Endothelial cell of umbilical vein (primary cell): ENCODE results near the gene GPR37L1. TPM values are rescaled to one million over a fixed set of nuclear protein-coding genes. Genes with fewer than 3 reads are reported as not detected.

Source experiments
- BruUV-seq: library from RNA; stranded (reverse); fragments of 400-500 nt; replicated peaks from 2 replicates; lab custom pipeline; 2021; lab: Mats Ljungman, UMichigan
- CTCF ChIA-PET: fragments of 300-600, 350-600 bp; sonication (Branson Sonifier 250); formaldehyde crosslinking; loops from one replicate; lab custom pipeline; 2021; ENCODE audit warnings: antibody characterized with exemption, inconsistent platforms; lab: Charles Lee
- POLR2A ChIA-PET: fragments of 300-600, 350-600 bp; sonication (Branson Sonifier 250); formaldehyde crosslinking; loops from one replicate; lab custom pipeline; 2021; ENCODE audit warnings: antibody characterized with exemption, inconsistent platforms; lab: Charles Lee
- DNase-seq: peaks from one replicate; pipeline ENCODE4 v3.0.0-alpha.2; 2011; ENCODE audit warnings: low read depth, low spot score
- FAIRE-seq: peaks from 2 replicates; lab custom pipeline; 2011; peaks lifted over from hg19 to GRCh38; lab: Jason Lieb, UNC
- H2AFZ ChIP-seq: 2 replicates; pipeline ENCODE4 v1.6.0; 2012; ENCODE audit warnings: low read depth, low read length, control low read depth, inconsistent platforms
- H3K27ac ChIP-seq: 2 replicates; pipeline ENCODE4 v1.5.1; 2011; ENCODE audit warnings: low read depth, mild to moderate bottlenecking, control low read depth, low read length, moderate library complexity; ENCODE audit not compliant: insufficient read depth
- H3K27me3 ChIP-seq, 2 experiments: 2 replicates each; pipeline versions ENCODE4 v1.6.0 to v1.6.1; 2011; ENCODE audit warnings: low read length in 2 of 2, mixed read lengths in 1 of 2; ENCODE audit not compliant: control insufficient read depth in 2 of 2, insufficient read depth in 2 of 2
- H3K36me3 ChIP-seq, 2 experiments: 2 replicates in 1 of 2; 3 replicates in 1 of 2; pipeline ENCODE4 v1.5.1; 2011; ENCODE audit warnings: low read length in 2 of 2, mild to moderate bottlenecking in 1 of 2, moderate library complexity in 1 of 2; ENCODE audit not compliant: control insufficient read depth in 2 of 2, insufficient read depth in 2 of 2; ENCODE audit errors: extremely low read depth in 1 of 2
- H3K4me1 ChIP-seq: 3 replicates; pipeline ENCODE4 v1.5.1; 2011; ENCODE audit warnings: mild to moderate bottlenecking, low read length; ENCODE audit not compliant: control insufficient read depth, insufficient read depth; ENCODE audit errors: extremely low read depth
- H3K4me2 ChIP-seq: 2 replicates; pipeline ENCODE4 v1.6.1; 2011; ENCODE audit warnings: low read length, control low read depth, mixed read lengths; ENCODE audit not compliant: insufficient read depth
- H3K4me3 ChIP-seq, 3 experiments: fragments of 200-600 bp in 1 of 3; sonication (generic), shearing (Covaris generic) in 1 of 3; replicated peaks in 1 of 3; 2 replicates each; pipeline ENCODE4 v1.5.1; 2011 to 2016; ENCODE audit warnings: control low read depth in 3 of 3, low read length in 3 of 3, mild to moderate bottlenecking in 2 of 3, inconsistent platforms in 1 of 3, low read depth in 1 of 3, moderate library complexity in 1 of 3; ENCODE audit not compliant: insufficient read depth in 1 of 3
- H3K79me2 ChIP-seq: 2 replicates; pipeline ENCODE4 v1.6.0; 2012; ENCODE audit warnings: low read length, inconsistent platforms; ENCODE audit not compliant: control insufficient read depth, insufficient read depth
- H3K9ac ChIP-seq: replicated peaks from 2 replicates; pipeline ENCODE3; 2011; ENCODE audit warnings: low read length, control low read depth; ENCODE audit not compliant: insufficient read depth; ENCODE audit errors: extremely low read depth
- H3K9me1 ChIP-seq: replicated peaks from 3 replicates; pipeline ENCODE4 v1.6.0; 2011; ENCODE audit warnings: mild to moderate bottlenecking, low read length; ENCODE audit not compliant: control insufficient read depth, insufficient read depth; ENCODE audit errors: extremely low read depth
- H3K9me3 ChIP-seq: replicated peaks from 2 replicates; pipeline ENCODE4 v1.5.1; 2012; ENCODE audit warnings: low read length, inconsistent platforms; ENCODE audit not compliant: control insufficient read depth, insufficient read depth
- H4K20me1 ChIP-seq: replicated peaks from 2 replicates; pipeline ENCODE3; 2011; ENCODE audit warnings: mild to moderate bottlenecking, low read length; ENCODE audit not compliant: control insufficient read depth, insufficient read depth; ENCODE audit errors: extremely low read depth
- EZH2 ChIP-seq: IDR thresholded peaks from 2 replicates; pipeline ENCODE4 v1.6.1; 2012; ENCODE audit warnings: borderline replicate concordance, low read depth, mild to moderate bottlenecking, moderate library complexity, low read length, inconsistent platforms; ENCODE audit not compliant: severe bottlenecking
- FOS ChIP-seq: IDR thresholded peaks from 2 replicates; pipeline ENCODE4 v1.6.1; 2011; ENCODE audit warnings: mild to moderate bottlenecking, low read length, moderate library complexity, borderline replicate concordance; ENCODE audit not compliant: insufficient read depth
- GATA2 ChIP-seq: IDR thresholded peaks from 2 replicates; pipeline ENCODE4 v1.7.0; 2011; ENCODE audit warnings: low read depth, mild to moderate bottlenecking, moderate library complexity, mixed read lengths, low read length; ENCODE audit not compliant: insufficient read length, insufficient read depth
- JUN ChIP-seq: IDR thresholded peaks from 2 replicates; pipeline ENCODE4 v1.6.1; 2011; ENCODE audit warnings: borderline replicate concordance, low read depth; ENCODE audit not compliant: insufficient read length, insufficient read depth
- MYC ChIP-seq: IDR thresholded peaks from one replicate; pipeline ENCODE4 v1.6.1; 2011; ENCODE audit warnings: mild to moderate bottlenecking, low read depth, low read length
- POLR2A ChIP-seq: IDR thresholded peaks from 2 replicates; pipeline ENCODE4 v1.6.1; 2012; ENCODE audit warnings: low read depth, mild to moderate bottlenecking, control low read depth, low read length
- POLR2AphosphoS5 ChIP-seq: IDR thresholded peaks from 2 replicates; pipeline ENCODE4 v1.6.1; 2012; ENCODE audit warnings: low read depth, mild to moderate bottlenecking, control low read depth, low read length, moderate library complexity; ENCODE audit not compliant: insufficient read depth
- dilution Hi-C: fragments of 300-500 bp; cut with MboI; formaldehyde crosslinking; loops from one replicate; pipeline ENCODE4 v1.15.0; 2019; ENCODE audit warnings: low sequenced_read_pairs; ENCODE audit not compliant: extremely low pct_ligation_motif_present
- intact Hi-C: fragments of 100-400 bp; cut with micrococcal nuclease; formaldehyde crosslinking; loops from one replicate; pipeline ENCODE4 v1.10.0; 2022
- polyA plus RNA-seq, 4 experiments: library from polyadenylated mRNA; depleted of rRNA in 3 of 4; stranded (reverse) in 3 of 4; unstranded in 1 of 4; fragments of >200 nt; gene quantifications; 2 replicates each; pipeline versions ENCODE4 v1.2.1 to v1.2.3, GENCODE V29; 2011 to 2012; ENCODE audit warnings: missing spikeins in 1 of 4
- total RNA-seq: library from RNA; stranded (reverse); gene quantifications from 2 replicates; pipeline ENCODE4 v1.2.3, GENCODE V29; 2021
- TF ChIP-seq, protein P1 (sequence below): IDR thresholded peaks from 2 replicates; pipeline ENCODE4 v1.6.1; 2011; ENCODE audit not compliant: insufficient read depth, insufficient read length
- TF ChIP-seq, protein P2 (sequence below), 2 donors: IDR thresholded peaks; 1 replicate in 1 of 2; 2 replicates in 1 of 2; pipeline ENCODE4 v1.5.1; 2011; ENCODE audit warnings: low read length in 2 of 2, mild to moderate bottlenecking in 2 of 2, moderate library complexity in 2 of 2, control low read depth in 1 of 2, inconsistent platforms in 1 of 2, low read depth in 1 of 2; ENCODE audit not compliant: insufficient read depth in 1 of 2; ENCODE audit errors: extremely low read depth in 1 of 2

The GPR37L1 gene
- total and polyA plus RNA-seq, 2 donors (not counting 3 experiments of a cell fraction or from before 2014, with no cell fraction given), result not detected

DNA sequence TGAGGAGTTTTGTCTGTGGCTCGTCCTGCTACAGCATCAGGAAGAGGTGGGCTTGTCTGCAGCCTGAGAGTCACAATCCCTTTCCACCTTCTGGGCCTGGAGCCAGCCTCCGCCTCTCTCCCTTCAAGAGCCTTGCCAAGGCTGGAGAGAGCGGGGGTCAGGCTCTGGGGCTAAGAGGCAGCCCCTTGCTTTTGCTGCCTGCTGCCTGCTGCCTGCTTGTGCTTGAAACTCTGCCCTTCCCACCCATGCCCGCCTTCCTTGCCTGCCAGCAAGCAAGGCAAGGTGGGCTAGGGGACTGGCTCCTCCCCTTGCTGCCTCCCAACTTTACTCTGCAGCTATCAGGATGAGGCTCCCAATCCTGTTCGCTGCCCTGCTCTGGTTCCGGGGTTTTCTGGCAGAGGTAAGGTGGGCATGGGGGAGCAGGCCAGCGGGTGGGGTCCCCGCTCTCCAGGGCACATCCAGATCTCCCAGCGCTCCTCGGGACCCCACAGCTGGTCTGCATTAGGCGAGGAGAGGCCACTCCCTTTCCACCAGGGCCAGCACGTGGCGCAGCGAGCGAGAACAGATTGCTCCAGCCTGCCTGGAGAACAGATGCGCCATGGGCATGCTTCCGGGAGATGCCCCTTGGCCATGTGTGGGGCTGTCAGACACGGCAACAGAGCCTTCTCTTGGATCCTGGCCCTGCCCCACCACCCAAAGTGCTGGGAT lies 45.1 kb downstream of the GPR37L1 start:
- no peaks in the 10 kb centered on the region for H3K9me3 ChIP-seq
- H4K20me1 ChIP-seq, result no peaks in the 10 kb centered on the region
- no peaks in the 10 kb centered on the region for H3K36me3 ChIP-seq
- no peaks in the 10 kb centered on the region for H3K9me1 ChIP-seq
- CTCF ChIA-PET, result no interaction called here
- TF ChIP-seq JUN, result no peak
- TF ChIP-seq FOS, result no peak
- TF ChIP-seq, protein P1, sequence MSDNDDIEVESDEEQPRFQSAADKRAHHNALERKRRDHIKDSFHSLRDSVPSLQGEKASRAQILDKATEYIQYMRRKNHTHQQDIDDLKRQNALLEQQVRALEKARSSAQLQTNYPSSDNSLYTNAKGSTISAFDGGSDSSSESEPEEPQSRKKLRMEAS, result no peak
- TF ChIP-seq POLR2AphosphoS5, result no peak
- no peak for TF ChIP-seq GATA2
- TF ChIP-seq, protein P2, sequence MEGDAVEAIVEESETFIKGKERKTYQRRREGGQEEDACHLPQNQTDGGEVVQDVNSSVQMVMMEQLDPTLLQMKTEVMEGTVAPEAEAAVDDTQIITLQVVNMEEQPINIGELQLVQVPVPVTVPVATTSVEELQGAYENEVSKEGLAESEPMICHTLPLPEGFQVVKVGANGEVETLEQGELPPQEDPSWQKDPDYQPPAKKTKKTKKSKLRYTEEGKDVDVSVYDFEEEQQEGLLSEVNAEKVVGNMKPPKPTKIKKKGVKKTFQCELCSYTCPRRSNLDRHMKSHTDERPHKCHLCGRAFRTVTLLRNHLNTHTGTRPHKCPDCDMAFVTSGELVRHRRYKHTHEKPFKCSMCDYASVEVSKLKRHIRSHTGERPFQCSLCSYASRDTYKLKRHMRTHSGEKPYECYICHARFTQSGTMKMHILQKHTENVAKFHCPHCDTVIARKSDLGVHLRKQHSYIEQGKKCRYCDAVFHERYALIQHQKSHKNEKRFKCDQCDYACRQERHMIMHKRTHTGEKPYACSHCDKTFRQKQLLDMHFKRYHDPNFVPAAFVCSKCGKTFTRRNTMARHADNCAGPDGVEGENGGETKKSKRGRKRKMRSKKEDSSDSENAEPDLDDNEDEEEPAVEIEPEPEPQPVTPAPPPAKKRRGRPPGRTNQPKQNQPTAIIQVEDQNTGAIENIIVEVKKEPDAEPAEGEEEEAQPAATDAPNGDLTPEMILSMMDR (IDR thresholded peaks at IDR 0.05; ENCODE audit: extremely low read depth in 1 of 2, insufficient read depth in 1 of 2, low read depth in 1 of 2, low read length in 2 of 2), result no peak
- no peak for TF ChIP-seq POLR2A
- TF ChIP-seq MYC, result no peak
- no peak for TF ChIP-seq EZH2
- H3K79me2 ChIP-seq, result no peaks in the 10 kb centered on the region
- H3K27me3 ChIP-seq, result no peaks in the 10 kb centered on the region
- dilution Hi-C loops (no loop called here), intact Hi-C loops (no loop called here)
- FAIRE-seq, result no peak
- DNase-seq, result peak; percentile 24
- no peak overlapping the region for H3K4me2 ChIP-seq
- POLR2A ChIA-PET, result no interaction called here
- no peak overlapping the region for H3K27ac ChIP-seq
- no peak overlapping the region for H2AFZ ChIP-seq
- H3K4me3 ChIP-seq, result no peak overlapping the region
- no TSS peak for BruUV-seq
- H3K9ac ChIP-seq, result no peak overlapping the region
- no peaks in the 10 kb centered on the region for H3K4me1 ChIP-seq
